ENCODE data around the gene EIF4A2.
"Not testable (repeated sequence)": the region's sequence is repeated elsewhere in the genome, so short reads cannot be mapped to it uniquely, and the experiment has no call there.

The EIF4A2 gene

DNA sequence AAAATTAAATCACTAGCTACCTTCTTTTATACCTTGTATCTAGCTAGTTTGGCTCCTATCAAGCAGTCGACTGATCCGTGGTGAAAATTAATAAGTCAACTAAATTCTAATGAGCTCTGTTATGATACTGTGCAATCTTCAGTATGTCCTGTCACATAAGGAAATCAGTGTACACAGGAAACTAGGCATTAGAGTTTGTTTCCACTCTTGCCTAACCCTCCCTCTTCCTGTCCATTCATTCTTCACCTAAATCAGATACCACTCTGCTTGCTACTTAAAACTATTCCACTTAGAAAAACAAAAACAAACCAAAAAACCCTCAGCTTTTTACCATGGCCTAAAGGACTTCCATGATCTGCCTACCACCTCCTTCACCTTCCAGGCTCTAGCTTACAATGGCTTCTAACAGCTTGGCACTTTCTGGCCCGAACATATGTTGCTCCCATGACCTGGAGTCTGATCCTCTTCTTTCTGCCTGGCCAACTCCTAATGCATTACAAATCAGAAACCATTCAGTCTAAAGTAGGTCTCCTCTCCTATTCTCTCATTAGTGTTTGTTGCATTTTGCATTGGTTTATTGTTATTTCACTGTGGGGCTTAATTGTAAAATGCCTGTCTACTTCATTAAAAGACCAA, 15.0 kb downstream of the EIF4A2 start:
- Histone ChIP-seq H3K4me3 (ENCODE audit: severe bottlenecking) (no peak overlapping the region), H3K27me3 (ENCODE audit: insufficient read depth, poor library complexity, severe bottlenecking) (no peaks in the 10 kb centered on the region), H3K27ac (ENCODE audit: poor library complexity, severe bottlenecking) (no peak overlapping the region), H3K4me1 (ENCODE audit: insufficient read depth, poor library complexity, severe bottlenecking) (no peaks in the 10 kb centered on the region), H3K36me3 (ENCODE audit: low read depth) (peaks cover 95% of the 10 kb centered on the region), H3K9me3 (ENCODE audit: severe bottlenecking) (no peaks in the 10 kb centered on the region)
- TF ChIP-seq, protein P1, sequence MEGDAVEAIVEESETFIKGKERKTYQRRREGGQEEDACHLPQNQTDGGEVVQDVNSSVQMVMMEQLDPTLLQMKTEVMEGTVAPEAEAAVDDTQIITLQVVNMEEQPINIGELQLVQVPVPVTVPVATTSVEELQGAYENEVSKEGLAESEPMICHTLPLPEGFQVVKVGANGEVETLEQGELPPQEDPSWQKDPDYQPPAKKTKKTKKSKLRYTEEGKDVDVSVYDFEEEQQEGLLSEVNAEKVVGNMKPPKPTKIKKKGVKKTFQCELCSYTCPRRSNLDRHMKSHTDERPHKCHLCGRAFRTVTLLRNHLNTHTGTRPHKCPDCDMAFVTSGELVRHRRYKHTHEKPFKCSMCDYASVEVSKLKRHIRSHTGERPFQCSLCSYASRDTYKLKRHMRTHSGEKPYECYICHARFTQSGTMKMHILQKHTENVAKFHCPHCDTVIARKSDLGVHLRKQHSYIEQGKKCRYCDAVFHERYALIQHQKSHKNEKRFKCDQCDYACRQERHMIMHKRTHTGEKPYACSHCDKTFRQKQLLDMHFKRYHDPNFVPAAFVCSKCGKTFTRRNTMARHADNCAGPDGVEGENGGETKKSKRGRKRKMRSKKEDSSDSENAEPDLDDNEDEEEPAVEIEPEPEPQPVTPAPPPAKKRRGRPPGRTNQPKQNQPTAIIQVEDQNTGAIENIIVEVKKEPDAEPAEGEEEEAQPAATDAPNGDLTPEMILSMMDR (IDR thresholded peaks at IDR 0.05; ENCODE audit: poor library complexity, severe bottlenecking): no peak
- DNase-seq (ENCODE audit: low spot score) (no peak), ATAC-seq (ENCODE audit: low read depth) (no peak)

GRCh38 chr3:186800285-186800684, 16.9 kb downstream of the EIF4A2 start:
- H3K4me3 ChIP-seq (ENCODE audit: severe bottlenecking): no peak overlapping the region
- H3K36me3 ChIP-seq (ENCODE audit: low read depth): peaks cover 95% of the 10 kb centered on the region
- TF ChIP-seq, protein P1 (IDR thresholded peaks at IDR 0.05; ENCODE audit: poor library complexity, severe bottlenecking): no peak
- no peak overlapping the region for H3K27ac ChIP-seq (ENCODE audit: poor library complexity, severe bottlenecking)
- DNase-seq (ENCODE audit: low spot score): no peak
- no peak for ATAC-seq (ENCODE audit: low read depth)
- peaks cover 2% of the 10 kb centered on the region for H3K4me1 ChIP-seq (ENCODE audit: insufficient read depth, poor library complexity, severe bottlenecking)
- H3K27me3 ChIP-seq (ENCODE audit: insufficient read depth, poor library complexity, severe bottlenecking): no peaks in the 10 kb centered on the region
- no peaks in the 10 kb centered on the region for H3K9me3 ChIP-seq (ENCODE audit: severe bottlenecking)

DNA sequence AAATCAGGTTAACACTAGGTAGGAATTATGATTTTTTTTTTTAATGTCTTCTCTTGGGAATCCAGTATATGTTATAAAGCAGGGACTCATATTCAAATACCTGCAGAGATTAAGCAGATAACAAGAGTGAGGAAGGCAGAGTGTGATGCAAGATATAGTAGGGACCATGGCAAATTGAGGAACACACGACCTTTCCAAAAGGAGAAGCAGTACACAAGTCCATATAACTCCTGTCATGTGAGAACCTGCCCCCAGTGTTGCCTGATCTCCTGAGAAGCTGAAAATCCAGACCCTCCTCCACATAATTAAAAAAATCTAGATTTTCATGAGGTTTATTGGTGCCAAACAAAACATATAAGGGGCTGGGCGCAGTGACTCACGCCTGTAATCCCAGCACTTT, 19.3 kb downstream of the EIF4A2 start:
- no peak for DNase-seq (ENCODE audit: low spot score)
- no peak for ATAC-seq (ENCODE audit: low read depth)
- TF ChIP-seq, protein P1 (IDR thresholded peaks at IDR 0.05; ENCODE audit: poor library complexity, severe bottlenecking): no peak
- Histone ChIP-seq H3K4me1 (ENCODE audit: insufficient read depth, poor library complexity, severe bottlenecking) (peaks cover 8% of the 10 kb centered on the region), H3K27ac (ENCODE audit: poor library complexity, severe bottlenecking) (no peak overlapping the region), H3K4me3 (ENCODE audit: severe bottlenecking) (no peak overlapping the region), H3K9me3 (ENCODE audit: severe bottlenecking) (no peaks in the 10 kb centered on the region), H3K36me3 (ENCODE audit: low read depth) (peaks cover 76% of the 10 kb centered on the region), H3K27me3 (ENCODE audit: insufficient read depth, poor library complexity, severe bottlenecking) (no peaks in the 10 kb centered on the region)

DNA sequence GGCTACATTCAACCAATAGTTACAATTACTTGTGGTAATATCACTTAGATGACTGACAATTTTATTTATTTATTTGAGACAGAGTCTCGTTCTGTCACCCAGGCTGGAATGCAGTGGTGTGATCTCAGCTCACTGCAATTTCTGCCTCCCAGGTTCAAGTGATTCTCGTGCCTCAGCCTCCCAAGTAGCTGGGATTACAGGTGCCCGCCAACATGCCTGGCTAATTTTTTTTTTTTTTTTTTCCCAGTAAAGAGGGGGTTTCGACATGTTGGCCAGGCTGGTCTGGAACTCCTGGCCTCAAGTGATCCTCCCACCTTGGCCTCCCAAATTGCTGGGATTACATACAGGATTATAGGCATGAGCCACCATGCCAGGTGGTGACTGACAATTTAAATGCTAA, 20.1 kb downstream of the EIF4A2 start:
- DNase-seq (ENCODE audit: low spot score); H3K4me1 ChIP-seq (ENCODE audit: insufficient read depth, poor library complexity, severe bottlenecking); H3K4me3 ChIP-seq (ENCODE audit: severe bottlenecking); H3K27me3 ChIP-seq (ENCODE audit: insufficient read depth, poor library complexity, severe bottlenecking); H3K27ac ChIP-seq (ENCODE audit: poor library complexity, severe bottlenecking); ATAC-seq (ENCODE audit: low read depth); H3K9me3 ChIP-seq (ENCODE audit: severe bottlenecking): not testable (repeated sequence)
- H3K36me3 ChIP-seq (ENCODE audit: low read depth): peaks cover 68% of the 10 kb centered on the region

- Histone ChIP-seq H3K36me3 (ENCODE audit: low read depth) (peaks cover 39% of the 10 kb centered on the region), H3K27me3 (ENCODE audit: insufficient read depth, poor library complexity, severe bottlenecking) (no peaks in the 10 kb centered on the region), H3K9me3 (ENCODE audit: severe bottlenecking) (no peaks in the 10 kb centered on the region), H3K27ac (ENCODE audit: poor library complexity, severe bottlenecking) (peak within 1 kb of the TSS; percentile 65), H3K4me3 (ENCODE audit: severe bottlenecking) (peak within 1 kb of the TSS; percentile 51), H3K4me1 (ENCODE audit: insufficient read depth, poor library complexity, severe bottlenecking) (peaks cover 8% of the 10 kb centered on the region)
- TF ChIP-seq, protein P1 (IDR thresholded peaks at IDR 0.05; ENCODE audit: poor library complexity, severe bottlenecking): no peak
- peak; percentile 82 for DNase-seq (ENCODE audit: low spot score)
- ATAC-seq (ENCODE audit: low read depth): peak; percentile 89
These were observed 23.0 kb downstream of the EIF4A2 start, which contains the start of gene RFC4 for GRCh38 chr3:186806089-186807055. Gene RFC4, minus strand, starts transcription at chr3:186806482. Its CDS starts 1,769 bp downstream, at chr3:186804713.

Data from RWPE2 (cell line).